ENCODE measurements around the gene RBMS3.

Gene RBMS3

GRCh38 chr3:29922992-29923746 lies 642.3 kb downstream of the RBMS3 start:
- DNase-seq, result no peak

DNA sequence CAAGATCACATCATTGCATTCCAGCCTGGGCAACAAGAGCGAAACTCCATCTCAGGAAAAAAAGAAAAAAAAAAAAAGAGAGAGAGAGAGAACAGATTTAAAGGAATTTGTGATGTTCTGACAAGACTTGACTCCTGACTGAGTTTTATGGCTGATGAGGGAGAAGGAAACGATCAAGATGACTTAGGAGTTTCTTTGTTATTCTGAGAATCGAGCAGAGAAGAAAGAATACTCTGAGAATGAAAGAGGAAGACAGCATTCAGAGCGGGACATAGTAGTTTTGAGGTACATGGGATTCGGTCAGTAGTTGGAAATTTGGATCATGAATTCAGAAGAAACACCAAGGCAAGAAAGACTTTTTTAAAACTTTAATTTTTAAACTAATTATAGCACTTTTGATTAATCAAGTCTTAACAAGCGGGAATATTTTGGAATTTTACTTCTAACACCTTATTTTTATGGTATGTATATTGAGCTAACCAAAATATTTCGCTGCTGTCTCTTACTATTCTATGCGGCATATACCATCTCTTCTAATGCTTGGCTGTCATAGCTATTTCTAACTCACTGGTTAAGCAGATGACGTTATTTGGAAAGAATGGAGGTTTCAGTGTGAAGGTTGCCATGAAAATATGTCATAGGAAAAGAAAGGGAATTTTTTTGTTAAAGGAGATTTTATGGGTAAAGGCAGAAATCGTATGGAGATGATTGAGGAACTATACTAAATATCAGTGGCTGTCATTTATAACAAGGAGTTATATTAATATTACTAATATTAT lies 644.1 kb downstream of the RBMS3 start:
- no peak for DNase-seq

DNA sequence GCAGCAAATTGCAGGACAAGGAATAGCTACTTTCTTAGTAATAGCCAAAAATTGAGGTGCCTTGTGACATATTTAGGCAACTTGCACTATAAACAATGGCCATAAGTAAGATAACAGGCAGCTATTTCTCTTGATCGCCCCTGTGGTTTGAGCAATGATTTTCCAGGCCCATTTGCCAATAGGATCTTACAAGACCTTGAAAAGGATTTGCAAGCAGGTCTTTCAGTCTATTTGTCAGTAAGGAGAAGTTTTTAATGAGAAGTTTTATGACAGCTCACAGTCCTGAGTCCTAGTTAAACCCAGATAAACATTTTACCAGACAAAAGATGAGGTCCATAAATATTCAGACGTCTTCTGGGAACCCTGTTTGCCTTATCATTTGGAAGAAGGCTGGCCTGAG lies 645.5 kb downstream of the RBMS3 start:
- no peak for DNase-seq

DNA sequence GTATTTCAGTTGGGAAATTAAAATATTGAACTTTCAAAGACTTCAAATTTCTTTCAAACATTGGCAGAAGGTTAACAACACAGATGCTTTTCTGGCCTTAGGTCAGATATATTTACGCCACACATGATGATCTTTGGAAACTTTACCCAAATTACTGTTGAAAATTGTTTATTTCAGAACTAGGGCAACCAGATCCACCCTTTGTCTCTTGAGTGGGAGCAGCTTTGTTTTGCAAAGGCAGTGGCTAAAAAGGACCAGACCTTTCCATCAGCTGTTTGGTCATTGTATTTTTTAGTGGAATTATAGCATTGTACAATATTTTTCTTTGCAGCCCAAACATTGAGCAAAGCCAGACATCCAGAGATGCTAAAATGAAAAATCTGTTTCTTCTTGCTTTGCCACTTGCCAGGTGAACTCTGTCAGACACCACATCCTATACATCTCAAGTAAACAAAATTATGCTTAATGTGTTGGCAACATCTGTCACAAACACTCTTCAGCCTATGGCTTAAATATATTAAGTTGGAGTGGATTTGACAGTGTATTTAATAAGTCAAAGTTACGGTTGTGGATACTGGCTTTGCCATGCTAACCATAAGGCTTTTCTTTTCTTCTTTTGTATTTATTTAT lies 651.9 kb downstream of the RBMS3 start:
- DNase-seq, result no peak

DNA sequence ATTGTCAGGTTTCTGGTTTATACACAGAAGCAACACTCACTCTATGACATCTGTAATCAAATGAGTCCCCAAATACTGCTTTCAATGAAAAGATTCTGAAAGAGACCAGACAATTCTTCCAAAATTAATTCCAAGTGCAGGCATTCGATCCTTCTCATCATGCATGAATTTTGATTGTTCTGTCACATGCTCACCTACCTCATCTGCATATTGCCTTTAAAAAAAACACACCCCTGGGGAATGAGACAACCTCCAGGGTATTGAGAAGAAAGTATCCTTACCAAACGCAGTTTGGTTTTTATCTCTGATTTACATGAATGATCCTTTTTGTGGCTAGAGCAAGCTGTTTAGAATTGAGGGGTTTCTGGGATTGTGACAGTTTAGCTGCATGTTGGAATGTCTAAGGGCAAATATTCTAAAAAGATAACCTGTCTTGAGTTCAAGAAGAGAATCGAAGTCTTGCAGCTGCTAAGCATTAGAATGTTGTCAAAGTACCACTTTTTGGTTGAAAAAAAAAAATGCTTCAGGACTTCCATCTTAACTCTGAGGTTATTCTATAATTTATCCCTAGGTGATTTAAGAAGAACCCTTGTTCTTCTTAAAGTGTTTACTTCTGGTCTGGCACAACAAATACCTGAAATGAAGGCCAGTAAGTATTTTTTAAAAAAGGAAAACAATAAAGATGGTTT lies 653.1 kb downstream of the RBMS3 start:
- DNase-seq, result no peak

- no peak for DNase-seq
Observed at GRCh38 chr3:29934751-29935150, 653.9 kb downstream of the RBMS3 start.

DNA sequence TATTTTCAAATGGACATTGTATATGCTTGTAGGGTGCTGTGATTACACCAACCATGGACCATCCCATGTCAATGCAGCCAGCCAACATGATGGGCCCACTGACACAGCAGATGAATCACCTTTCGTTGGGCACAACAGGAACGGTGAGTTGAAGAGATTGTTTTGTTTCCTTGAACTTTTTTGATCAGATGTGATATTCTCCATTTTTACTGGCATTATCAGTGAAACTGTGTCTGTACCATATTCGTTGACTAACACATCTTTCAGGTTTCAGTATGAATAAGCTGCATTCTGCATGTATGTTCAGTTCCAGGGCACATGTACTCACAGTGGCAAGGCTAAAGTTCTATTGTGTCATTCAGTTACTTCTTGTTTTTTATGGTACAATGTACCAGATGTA lies 655.2 kb downstream of the RBMS3 start:
- DNase-seq, result no peak

DNA sequence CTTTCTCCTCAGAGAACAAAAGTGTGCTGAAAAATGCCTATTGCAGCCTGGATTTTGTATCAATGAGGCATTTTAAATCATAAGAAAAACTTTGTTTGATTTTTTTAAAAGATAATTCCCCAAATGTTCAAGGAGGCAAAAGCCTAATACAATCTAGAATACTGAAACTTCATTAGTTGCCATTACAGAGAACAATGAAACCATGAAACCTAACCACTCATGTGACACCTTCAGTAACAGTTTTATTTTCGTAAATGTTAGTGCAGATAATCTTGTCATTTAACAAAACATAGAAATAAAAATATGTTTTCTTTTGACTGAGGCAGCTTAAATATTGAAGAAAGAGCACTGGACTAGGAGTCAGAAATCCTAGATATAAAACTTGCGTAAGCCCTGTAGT lies 655.9 kb downstream of the RBMS3 start:
- no peak for DNase-seq

- DNase-seq, result no peak
Observed at GRCh38 chr3:29937185-29937584, 656.3 kb downstream of the RBMS3 start.

- DNase-seq, result no peak
Observed at GRCh38 chr3:29940759-29941323, 660.0 kb downstream of the RBMS3 start.

DNA sequence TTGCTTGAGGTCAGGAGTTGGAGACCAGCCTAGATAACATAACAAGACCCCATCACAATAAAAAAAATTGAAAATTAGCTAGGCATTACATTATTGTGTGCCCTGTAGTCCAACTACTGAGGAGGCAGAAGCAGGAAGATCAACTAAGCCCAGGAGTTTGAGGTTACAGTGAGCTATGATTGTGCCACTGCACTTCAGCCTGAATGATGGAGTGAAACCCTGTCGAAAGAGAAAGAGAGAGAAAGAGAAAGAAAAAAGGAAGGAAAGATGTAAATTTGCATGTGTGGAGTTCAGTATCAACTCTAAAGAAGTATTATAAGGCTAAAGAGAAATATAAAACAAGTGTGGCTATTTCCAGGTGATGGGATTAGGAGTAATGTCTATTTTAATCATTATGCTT lies 661.4 kb downstream of the RBMS3 start:
- DNase-seq, result no peak

DNA sequence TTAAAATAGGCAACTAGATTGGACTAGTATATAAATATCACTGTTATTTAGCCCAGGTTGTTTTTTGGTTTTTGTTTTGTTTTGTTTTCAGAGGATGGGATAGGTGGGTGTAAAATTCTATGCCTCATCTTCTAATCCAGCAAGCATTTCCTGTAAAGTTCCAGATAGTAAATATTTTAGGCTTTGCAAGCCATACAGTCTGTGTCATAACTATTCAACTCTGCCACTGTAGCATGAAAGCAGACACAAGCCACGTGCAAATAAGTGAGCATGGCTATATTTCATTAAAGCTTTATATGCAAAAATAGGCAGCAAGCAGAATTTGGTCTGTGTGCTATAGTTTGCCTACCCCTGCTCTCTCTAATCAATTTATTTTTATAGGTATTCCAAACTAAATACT lies 668.3 kb downstream of the RBMS3 start:
- no peak for DNase-seq

GRCh38 chr3:29949940-29950616 lies 669.2 kb downstream of the RBMS3 start:
- no peak for DNase-seq

GRCh38 chr3:29952431-29952830 lies 671.6 kb downstream of the RBMS3 start:
- no peak for DNase-seq

DNA sequence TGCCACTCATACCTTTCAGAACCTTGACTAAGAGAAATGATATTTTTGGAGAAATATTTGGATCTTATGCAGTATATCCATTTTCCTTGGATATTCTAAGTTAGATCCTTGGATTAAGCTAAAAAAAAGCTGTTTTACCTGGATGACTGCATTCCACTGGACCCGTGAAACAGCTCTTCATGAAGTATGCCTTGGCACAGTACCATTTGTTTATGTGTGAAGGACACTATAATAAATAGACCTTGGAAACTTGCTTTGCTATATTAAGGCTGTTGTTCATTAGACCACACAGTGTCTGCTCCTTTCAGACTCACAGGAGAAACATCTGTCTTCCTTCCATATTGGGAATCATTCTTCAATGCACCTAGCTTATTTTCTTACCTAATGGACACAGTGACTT lies 674.5 kb downstream of the RBMS3 start:
- DNase-seq, result no peak

DNA sequence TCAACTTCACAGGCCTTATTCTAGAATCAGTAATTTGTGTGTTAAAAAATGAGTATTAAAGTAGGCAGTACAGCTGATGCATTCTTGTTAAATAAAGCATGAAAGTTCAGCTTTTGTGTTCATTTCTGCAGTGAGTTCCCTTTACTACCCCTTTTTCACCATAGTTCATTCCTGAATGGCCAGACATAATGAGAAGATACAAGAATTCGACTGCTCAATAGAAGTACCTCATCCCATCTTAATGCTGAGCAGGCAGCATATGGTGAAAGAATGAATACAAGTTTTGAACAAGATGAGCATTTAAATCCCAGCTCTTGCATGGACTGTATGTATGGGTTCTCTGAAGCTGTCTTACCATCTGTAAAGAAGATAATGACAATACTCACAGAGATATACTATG lies 677.9 kb downstream of the RBMS3 start:
- no peak for DNase-seq

GRCh38 chr3:29971895-29972294 lies 691.0 kb downstream of the RBMS3 start:
- no peak for DNase-seq

DNA sequence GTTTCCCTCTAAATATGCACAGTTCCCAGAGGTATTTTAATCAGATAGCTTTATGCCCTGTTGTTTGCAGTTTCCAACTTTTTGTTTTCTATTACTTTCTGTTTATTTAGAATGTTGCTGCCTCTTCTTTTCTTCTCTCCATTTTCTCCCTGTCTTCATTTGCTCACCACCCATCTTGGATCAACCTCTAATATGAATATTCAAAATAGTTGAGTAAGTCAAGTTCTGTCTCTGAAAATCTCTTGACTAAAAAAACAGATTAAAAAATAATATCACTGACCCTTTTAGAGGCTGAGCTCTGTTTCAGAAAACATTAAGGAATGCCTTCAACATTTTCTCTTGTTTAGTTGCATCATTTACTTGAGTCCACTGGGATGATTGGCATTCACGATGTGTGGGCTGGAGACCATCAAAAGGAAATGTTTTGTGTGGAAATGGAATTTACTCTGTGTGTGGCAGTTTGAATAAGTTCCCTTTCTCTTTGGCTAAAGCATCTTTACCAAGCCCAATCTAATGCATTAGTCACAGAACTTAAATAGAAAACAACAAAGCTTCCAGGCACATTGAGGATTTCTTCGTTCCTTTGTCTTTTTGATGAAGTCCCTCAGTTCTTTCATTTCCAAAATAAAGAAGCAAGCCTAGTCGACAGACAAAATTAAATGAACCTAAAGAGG lies 691.6 kb downstream of the RBMS3 start:
- DNase-seq, result no peak

DNA sequence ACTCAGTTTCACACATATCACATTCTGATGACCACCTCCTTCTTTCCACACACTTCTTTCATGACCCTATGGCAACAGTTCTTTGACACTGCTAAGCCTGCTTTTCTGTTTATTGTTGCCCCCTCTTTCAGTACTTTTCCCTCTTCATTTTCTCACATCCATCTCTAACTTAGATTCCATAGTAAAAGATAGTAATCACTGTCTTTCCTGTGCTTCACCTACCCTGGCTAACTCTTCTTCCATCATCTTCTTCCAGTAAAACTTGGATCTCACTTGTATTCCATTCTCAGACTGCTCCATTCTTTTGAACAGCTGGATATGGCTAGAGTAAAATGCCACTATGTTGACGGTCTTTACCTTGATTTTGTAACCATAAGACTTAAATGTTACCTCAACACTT lies 692.9 kb downstream of the RBMS3 start:
- DNase-seq, result no peak

DNA sequence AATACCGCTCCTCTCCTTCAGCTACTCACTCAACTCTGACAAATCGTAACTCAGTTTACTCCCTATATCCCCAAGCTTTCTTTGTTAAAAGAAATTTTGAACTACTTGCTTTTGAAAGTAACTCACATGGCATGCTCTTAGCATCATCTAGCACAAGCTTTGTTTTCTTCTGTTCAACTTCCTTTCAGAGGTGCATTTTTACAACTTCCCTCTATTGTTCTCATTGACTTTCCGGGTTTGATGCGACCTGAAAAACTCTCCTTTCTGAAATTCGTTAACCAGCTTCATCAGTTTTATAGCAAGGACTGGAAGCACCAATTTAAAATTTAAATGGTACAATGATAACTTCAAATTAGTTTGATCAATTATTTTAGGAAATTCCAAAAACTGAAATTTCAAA lies 696.0 kb downstream of the RBMS3 start:
- no peak for DNase-seq

DNA sequence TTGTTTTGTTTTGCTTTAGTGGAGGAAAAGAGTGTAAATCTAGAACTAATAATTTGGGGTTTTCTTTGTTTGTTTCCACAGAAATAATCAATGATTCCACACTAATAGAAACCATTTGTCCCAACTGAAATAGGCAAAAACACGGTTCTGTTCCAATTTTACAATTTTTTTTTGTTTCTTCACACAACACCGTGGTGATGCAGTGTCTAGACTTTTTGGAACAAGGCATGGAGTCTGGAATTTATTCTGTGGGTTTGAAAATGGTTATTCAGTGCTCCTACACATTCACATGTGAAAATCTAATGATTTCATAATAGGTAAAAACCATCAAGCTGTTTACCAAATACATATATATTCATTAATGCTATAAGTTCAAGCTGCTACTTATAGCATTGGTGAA lies 696.5 kb downstream of the RBMS3 start:
- DNase-seq, result no peak

DNA sequence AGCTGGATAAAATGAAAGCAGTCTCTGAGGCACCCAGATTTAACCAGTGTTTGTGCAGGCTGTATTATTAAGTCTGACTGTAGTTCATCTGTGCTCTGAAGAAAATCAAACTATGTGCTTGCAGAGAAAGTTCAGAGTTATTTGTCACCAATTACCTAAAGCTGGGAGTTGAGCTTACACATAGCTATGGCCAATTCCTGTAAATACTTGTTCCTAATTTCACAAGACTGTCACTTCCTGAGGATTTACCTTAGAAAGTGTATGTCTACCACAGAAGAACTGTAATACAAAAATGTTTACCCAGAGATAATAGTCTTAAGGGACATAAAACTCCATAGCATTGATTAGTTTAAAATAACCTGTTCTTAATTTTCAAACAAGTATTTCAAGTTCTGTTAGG lies 697.2 kb downstream of the RBMS3 start:
- DNase-seq, result no peak
